Karpas-422 (cell line): ENCODE results near the gene ATP9B. TPM values are rescaled to one million over a fixed set of nuclear protein-coding genes. Genes with fewer than 3 reads are reported as not detected.
"Not testable (repeated sequence)": the region's sequence is repeated elsewhere in the genome, so short reads cannot be mapped to it uniquely, and the experiment has no call there.

Source experiments
- DNase-seq: peaks from one replicate; pipeline ENCODE4 v3.0.0-alpha.2; 2015
- H2AFZ ChIP-seq: fragments of 200-600 bp; sonication (generic); 2 replicates; pipeline ENCODE4 v1.6.1; 2014; ENCODE audit warnings: antibody characterized with exemption, low read length, mixed read lengths
- H3K27ac ChIP-seq: fragments of 200-600 bp; sonication (generic); 2 replicates; pipeline ENCODE4 v1.5.1; 2014; ENCODE audit warnings: mild to moderate bottlenecking, low read length, moderate library complexity
- H3K27me3 ChIP-seq: fragments of 200-600 bp; sonication (generic); 2 replicates; pipeline ENCODE4 v1.6.1; 2014; ENCODE audit warnings: low read length, mixed read lengths
- H3K36me3 ChIP-seq: fragments of 200-600 bp; sonication (generic); 2 replicates; pipeline ENCODE4 v1.6.1; 2014; ENCODE audit warnings: low read length, mixed read lengths; ENCODE audit not compliant: insufficient read depth
- H3K4me1 ChIP-seq: fragments of 200-600 bp; sonication (generic); 2 replicates; pipeline ENCODE4 v1.6.1; 2014; ENCODE audit warnings: mild to moderate bottlenecking, low read length, mixed read lengths
- H3K4me2 ChIP-seq: fragments of 200-600 bp; sonication (generic); 2 replicates; pipeline ENCODE4 v1.6.1; 2014; ENCODE audit warnings: low read length, low read depth, mild to moderate bottlenecking; ENCODE audit not compliant: poor library complexity, severe bottlenecking
- H3K4me3 ChIP-seq: fragments of 200-600 bp; sonication (generic); 2 replicates; pipeline ENCODE4 v1.5.1; 2014; ENCODE audit warnings: mild to moderate bottlenecking, antibody characterized with exemption, low read length, mixed read lengths
- H3K79me2 ChIP-seq: fragments of 200-600 bp; sonication (generic); 2 replicates; pipeline ENCODE4 v1.6.1; 2014; ENCODE audit warnings: mild to moderate bottlenecking, low read length, mixed read lengths
- H3K9ac ChIP-seq: fragments of 200-600 bp; sonication (generic); 2 replicates; pipeline ENCODE4 v1.6.0; 2014; ENCODE audit warnings: low read length
- H3K9me2 ChIP-seq: fragments of 200-600 bp; sonication (generic), shearing (Covaris generic); replicated peaks from 2 replicates; pipeline ENCODE4 v1.6.0; 2014; ENCODE audit warnings: mild to moderate bottlenecking, low read length, moderate library complexity; ENCODE audit not compliant: insufficient read depth
- H3K9me3 ChIP-seq: fragments of 300-700, 200-600 bp; sonication (generic); 2 replicates; pipeline ENCODE4 v1.6.1; 2014; ENCODE audit warnings: low read length, mixed read lengths
- H4K20me1 ChIP-seq: fragments of 200-600 bp; sonication (generic); 2 replicates; pipeline ENCODE4 v1.6.1; 2014; ENCODE audit warnings: mild to moderate bottlenecking, antibody characterized with exemption, low read length, low read depth; ENCODE audit not compliant: insufficient read depth
- total RNA-seq: library from RNA; depleted of rRNA; stranded (reverse); fragments of >200 nt; shearing (Covaris generic); gene quantifications from 2 replicates; pipeline ENCODE4 v1.2.3, GENCODE V29; 2014; ENCODE audit warnings: low replicate concordance

Gene ATP9B
- total RNA-seq, 1 experiment from 2014 or later = 65.1 TPM

DNA sequence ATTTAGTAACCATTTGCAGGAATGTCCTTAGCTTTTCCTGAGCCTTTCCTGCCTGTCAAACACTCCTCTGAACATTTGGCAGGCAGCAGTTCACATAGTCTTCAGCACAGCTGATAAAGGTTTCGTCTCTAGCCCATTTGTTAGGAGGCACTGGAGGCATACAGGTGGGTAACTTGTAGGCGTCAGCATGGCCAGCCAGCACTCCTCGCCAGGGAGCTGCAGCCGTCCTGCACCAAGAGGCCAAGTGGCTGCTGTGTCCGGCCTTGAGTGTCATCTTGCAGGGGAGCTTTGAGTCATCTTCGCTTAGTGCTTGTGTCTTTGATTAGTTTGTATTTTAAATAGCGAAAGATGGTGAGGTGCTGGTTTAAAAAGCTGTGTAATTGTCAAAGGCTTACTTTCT, 206.3 kb downstream of the ATP9B start:
- Histone ChIP-seq H3K9me2 (no peaks in the 10 kb centered on the region), H3K4me1 (0 out of 2 replicates have a peak, but pooled peaks cover 3% of the 10 kb centered on the region), H3K9ac (no peak overlapping the region), H2AFZ (no peak overlapping the region), H3K4me3 (no peak overlapping the region), H3K27ac (no peak overlapping the region), H3K27me3 (no peaks in the 10 kb centered on the region), H3K9me3 (no peaks in the 10 kb centered on the region), H4K20me1 (no peaks in the 10 kb centered on the region), H3K79me2 (peaks cover 44% of the 10 kb centered on the region), H3K4me2 (no peak overlapping the region), H3K36me3 (peaks cover 2% of the 10 kb centered on the region)
- no peak for DNase-seq

DNA sequence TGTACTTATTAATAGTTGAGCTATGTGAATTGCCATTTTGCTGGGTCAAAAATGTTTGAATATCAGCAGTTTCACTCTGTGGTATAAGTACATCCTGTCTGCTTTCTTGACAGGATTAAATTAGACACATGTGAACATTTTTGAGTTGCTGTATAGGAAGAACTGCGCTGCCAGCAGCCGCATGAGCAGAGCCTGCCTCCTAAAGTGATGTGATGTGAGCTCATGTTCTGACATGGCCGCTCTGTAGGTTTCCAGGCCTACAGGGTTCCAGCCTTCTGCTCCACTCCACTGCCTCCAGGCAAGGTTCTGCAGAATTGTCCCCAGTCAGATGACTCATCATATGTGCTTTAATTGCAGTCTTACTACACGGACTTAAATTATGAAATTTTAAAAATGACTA, 206.8 kb downstream of the ATP9B start:
- no peak overlapping the region for H3K4me3 ChIP-seq
- no peak overlapping the region for H3K27ac ChIP-seq
- no peaks in the 10 kb centered on the region for H3K9me3 ChIP-seq
- no peaks in the 10 kb centered on the region for H3K9me2 ChIP-seq
- no peak overlapping the region for H2AFZ ChIP-seq
- H3K79me2 ChIP-seq = peaks cover 39% of the 10 kb centered on the region
- H3K4me2 ChIP-seq = no peak overlapping the region
- H4K20me1 ChIP-seq = no peaks in the 10 kb centered on the region
- H3K36me3 ChIP-seq = no peaks in the 10 kb centered on the region; the same call in none of the 2 replicates
- DNase-seq = no peak
- H3K9ac ChIP-seq = no peak overlapping the region
- 0 out of 2 replicates have a peak, but pooled peaks cover 3% of the 10 kb centered on the region for H3K4me1 ChIP-seq
- H3K27me3 ChIP-seq = no peaks in the 10 kb centered on the region

GRCh38 chr18:79278896-79279295, 209.7 kb downstream of the ATP9B start:
- Histone ChIP-seq H3K9me3 (peaks cover under 1% of the 10 kb centered on the region), H3K27ac (no peak overlapping the region), H3K27me3 (no peaks in the 10 kb centered on the region), H3K79me2 (peaks cover 30% of the 10 kb centered on the region), H3K9ac (no peak overlapping the region), H3K4me3 (no peak overlapping the region), H2AFZ (no peak overlapping the region), H3K4me2 (no peak overlapping the region), H3K36me3 (peaks cover 14% of the 10 kb centered on the region), H3K4me1 (0 out of 2 replicates have a peak, but pooled peaks cover 3% of the 10 kb centered on the region), H4K20me1 (no peaks in the 10 kb centered on the region), H3K9me2 (no peaks in the 10 kb centered on the region)
- no peak for DNase-seq

- Histone ChIP-seq H3K9me3 (peaks cover 4% of the 10 kb centered on the region), H3K4me1 (no peaks in the 10 kb centered on the region), H3K27ac (no peak overlapping the region), H3K9me2 (no peaks in the 10 kb centered on the region), H4K20me1 (no peaks in the 10 kb centered on the region), H3K27me3 (no peaks in the 10 kb centered on the region), H3K4me2 (no peak overlapping the region), H2AFZ (no peak overlapping the region), H3K79me2 (peaks cover 16% of the 10 kb centered on the region), H3K36me3 (peaks cover 18% of the 10 kb centered on the region), H3K9ac (no peak overlapping the region), H3K4me3 (no peak overlapping the region)
- DNase-seq = no peak
These were observed 214.1 kb downstream of the ATP9B start for GRCh38 chr18:79283131-79283810.

- no peak overlapping the region for H3K4me2 ChIP-seq
- H3K4me3 ChIP-seq = no peak overlapping the region
- no peak for DNase-seq
- no peak overlapping the region for H2AFZ ChIP-seq
- H3K9me3 ChIP-seq = peaks cover 4% of the 10 kb centered on the region
- H3K9me2 ChIP-seq = no peaks in the 10 kb centered on the region
- H3K27me3 ChIP-seq = no peaks in the 10 kb centered on the region
- H3K27ac ChIP-seq = no peak overlapping the region
- H3K79me2 ChIP-seq = peaks cover 16% of the 10 kb centered on the region
- peaks cover 18% of the 10 kb centered on the region for H3K36me3 ChIP-seq
- no peaks in the 10 kb centered on the region for H4K20me1 ChIP-seq
- H3K4me1 ChIP-seq = no peaks in the 10 kb centered on the region
- H3K9ac ChIP-seq = no peak overlapping the region
These were observed 214.7 kb downstream of the ATP9B start for GRCh38 chr18:79283929-79284328.

DNA sequence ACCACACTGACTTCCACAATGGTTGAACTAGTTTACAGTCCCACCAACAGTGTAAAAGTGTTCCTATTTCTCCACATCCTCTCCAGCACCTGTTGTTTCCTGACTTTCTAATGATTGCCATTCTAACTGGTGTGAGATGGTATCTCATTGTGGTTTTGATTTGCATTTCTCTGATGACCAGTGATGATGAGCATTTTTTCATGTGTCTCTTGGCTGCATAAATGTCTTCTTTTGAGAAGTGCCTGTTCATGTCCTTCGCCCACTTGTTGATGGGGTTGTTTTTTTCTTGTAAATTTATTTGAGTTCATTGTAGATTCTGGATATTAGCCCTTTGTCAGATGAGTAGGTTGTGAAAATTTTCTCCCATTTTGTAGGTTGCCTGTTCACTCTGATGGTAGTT, 216.0 kb downstream of the ATP9B start:
- H3K4me1 ChIP-seq, H3K27ac ChIP-seq, H2AFZ ChIP-seq, H3K9me3 ChIP-seq, H3K9ac ChIP-seq, H3K4me3 ChIP-seq, H4K20me1 ChIP-seq, H3K9me2 ChIP-seq, DNase-seq, H3K4me2 ChIP-seq, H3K27me3 ChIP-seq: not testable (repeated sequence)
- Histone ChIP-seq H3K36me3 (peaks cover 18% of the 10 kb centered on the region), H3K79me2 (peaks cover 16% of the 10 kb centered on the region)

DNA sequence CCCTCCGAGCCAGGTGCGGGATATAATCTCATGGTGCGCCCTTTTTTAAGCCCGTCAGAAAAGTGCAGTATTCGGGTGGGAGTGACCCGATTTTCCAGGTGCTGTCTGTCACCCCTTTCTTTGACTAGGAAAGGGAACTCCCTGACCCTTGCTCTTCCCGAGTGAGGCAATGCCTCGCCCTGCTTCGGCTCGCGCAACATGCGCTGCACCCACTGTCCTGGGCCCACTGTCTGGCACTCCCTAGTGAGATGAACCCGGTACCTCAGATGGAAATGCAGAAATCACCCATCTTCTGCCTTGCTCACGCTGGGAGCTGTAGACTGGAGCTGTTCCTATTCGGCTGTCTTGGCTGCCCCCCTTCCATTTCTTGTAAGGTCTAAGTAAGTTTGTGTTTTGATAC, 221.2 kb downstream of the ATP9B start:
- H3K36me3 ChIP-seq, H3K79me2 ChIP-seq, H4K20me1 ChIP-seq, DNase-seq, H3K27me3 ChIP-seq, H3K9me3 ChIP-seq, H2AFZ ChIP-seq, H3K4me2 ChIP-seq, H3K27ac ChIP-seq, H3K4me1 ChIP-seq, H3K9ac ChIP-seq, H3K9me2 ChIP-seq, H3K4me3 ChIP-seq: not testable (repeated sequence)

- Histone ChIP-seq H3K4me2 (no peak overlapping the region), H3K27ac (no peak overlapping the region), H3K9me2 (no peaks in the 10 kb centered on the region), H3K79me2 (0 out of 2 replicates have a peak, but pooled peaks cover 6% of the 10 kb centered on the region), H3K9me3 (no peaks in the 10 kb centered on the region), H2AFZ (no peak overlapping the region), H3K4me1 (no peaks in the 10 kb centered on the region), H3K27me3 (no peaks in the 10 kb centered on the region), H4K20me1 (no peaks in the 10 kb centered on the region), H3K36me3 (no peaks in the 10 kb centered on the region), H3K9ac (no peak overlapping the region), H3K4me3 (no peak overlapping the region)
- DNase-seq = no peak
These were observed 221.7 kb downstream of the ATP9B start for GRCh38 chr18:79290876-79291275.
